Testis (tissue), 3 donors: Measurements from ENCODE around the gene MRPS5. TPM values are rescaled to one million over a fixed set of nuclear protein-coding genes. Genes with fewer than 3 reads are reported as not detected.

ENCODE experiments used
- DNase-seq: peaks from one replicate; pipeline ENCODE4 v3.0.0-alpha.2; 2019
- H3K27ac ChIP-seq, 2 donors: fragments of 200-600 bp; sonication (generic); one replicate each; pipeline ENCODE4 v1.5.1; 2019
- H3K27me3 ChIP-seq: fragments of 200-600 bp; sonication (generic); one replicate; pipeline ENCODE4 v1.5.1; 2019
- H3K36me3 ChIP-seq: fragments of 200-600 bp; sonication (generic); one replicate; pipeline ENCODE4 v1.5.1; 2017; ENCODE audit warnings: low read depth; ENCODE audit errors: missing control alignments
- H3K4me1 ChIP-seq: fragments of 200-600 bp; sonication (generic); one replicate; pipeline ENCODE4 v1.5.1; 2019
- H3K4me3 ChIP-seq, 2 donors: fragments of 200-600 bp; sonication (generic); one replicate each; pipeline ENCODE4 v1.5.1; 2017 to 2019
- H3K9me3 ChIP-seq: fragments of 200-600 bp; sonication (generic); one replicate; pipeline ENCODE4 v1.5.1; 2017
- CTCF ChIP-seq, 3 experiments: fragments of 450-650 bp in 2 of 3; fragments of 200-600 bp in 1 of 3; sonication (generic) in 1 of 3; IDR thresholded peaks; one replicate each; pipeline ENCODE4 v1.5.1; 2016 to 2019; ENCODE audit warnings: antibody characterized with exemption in 3 of 3, mild to moderate bottlenecking in 2 of 3, moderate library complexity in 1 of 3
- POLR2A ChIP-seq: fragments of 450-650 bp; IDR thresholded peaks from one replicate; pipeline ENCODE4 v1.6.1; 2017; ENCODE audit warnings: antibody characterized with exemption, mild to moderate bottlenecking, moderate library complexity
- WGBS, 2 donors: methylation state at CpG; one replicate each; pipeline ENCODE4 v1.1.5; 2018; 5-methylcytosine and 5-hydroxymethylcytosine counted together
- intact Hi-C: fragments of 100-400 bp; cut with DNase I; formaldehyde crosslinking; loops from one replicate; pipeline ENCODE4 v1.15.1; 2023; ENCODE audit warnings: low total_unique reads
- polyA plus RNA-seq: library from polyadenylated mRNA; stranded (reverse); fragments of 350-450 nt; fragmentation: Illumina TruSeq; extraction: RNeasy Lipid Tissue Mini Kit (QIAGEN cat#74804); gene quantifications from one replicate; pipeline ENCODE4 v1.2.3, GENCODE V29; 2014; ENCODE audit warnings: low read depth, low replicate concordance; ENCODE audit not compliant: insufficient read depth
- total RNA-seq, 2 donors: library from RNA; depleted of rRNA; stranded (reverse); fragments of >200 nt; gene quantifications; one replicate each; pipeline ENCODE4 v1.2.3, GENCODE V29; 2016

MRPS5 gene
- total and polyA plus RNA-seq, 3 donors from 2014 or later, result 44.4 to 63.1 (median 59.3) TPM

- DNase-seq, result no peak
- no peak overlapping the region for H3K27ac ChIP-seq
Measured at GRCh38 chr2:95037384-95037839, 84.2 kb downstream of the MRPS5 start.

GRCh38 chr2:95036596-95037383, 84.8 kb downstream of the MRPS5 start:
- WGBS, 2 donors, result 90 to 92% methylated on average over 3 of the region's 3 CpGs
- Histone ChIP-seq H3K4me3 (no peak overlapping the region), H3K27me3 (no peaks in the 10 kb centered on the region), H3K36me3 (no peaks in the 10 kb centered on the region), H3K4me1 (no peaks in the 10 kb centered on the region), H3K9me3 (no peaks in the 10 kb centered on the region), H3K27ac (no peak overlapping the region)
- no peak for TF ChIP-seq POLR2A
- TF ChIP-seq CTCF (IDR thresholded peaks at IDR 0.05), result no peak
- intact Hi-C loops, result no loop called here
- DNase-seq, result no peak

More at GRCh38 chr2:95037384-95037839, 84.2 kb downstream of the MRPS5 start:
- H3K9me3 ChIP-seq, result no peaks in the 10 kb centered on the region
- intact Hi-C loops, result no loop called here
- WGBS, 2 donors, result 85 to 87% methylated on average over 2 of the region's 2 CpGs
- TF ChIP-seq POLR2A (no peak), CTCF (IDR thresholded peaks at IDR 0.05) (no peak)
- no peaks in the 10 kb centered on the region for H3K36me3 ChIP-seq
- H3K4me3 ChIP-seq, result no peak overlapping the region
- H3K4me1 ChIP-seq, result no peaks in the 10 kb centered on the region
- no peaks in the 10 kb centered on the region for H3K27me3 ChIP-seq

Other genes starting within 250 kb of the MRPS5 start
- gene MAL, start 96.1 kb downstream of the MRPS5 start, total RNA-seq, result under 1 TPM; 0.62 to 0.79 TPM
- gene MAL, start 96.1 kb downstream of the MRPS5 start, polyA plus RNA-seq, result 1.3 TPM
- 10 to 100 TPM; 22.3 to 25.0 TPM for gene ZNF514, start 38.0 kb upstream of the MRPS5 start, total RNA-seq
- 21.9 TPM for gene ZNF514, start 38.0 kb upstream of the MRPS5 start, polyA plus RNA-seq
- 1 to 10 TPM; 5.8 to 7.9 TPM for gene ZNF2, start 44.0 kb upstream of the MRPS5 start, total RNA-seq
- 7.1 TPM for gene ZNF2, start 44.0 kb upstream of the MRPS5 start, polyA plus RNA-seq
- gene ZNF892, start 85.7 kb upstream of the MRPS5 start, total RNA-seq, result 10 to 100 TPM; 12.1 to 12.3 TPM
- 7.1 TPM for gene ZNF892, start 85.7 kb upstream of the MRPS5 start, polyA plus RNA-seq
- 1 to 10 TPM; 2.1 to 2.4 TPM for gene PROM2, start 152.6 kb upstream of the MRPS5 start, total RNA-seq
- gene PROM2, start 152.6 kb upstream of the MRPS5 start, polyA plus RNA-seq, result 1.3 TPM
- 10 to 100 TPM; 43.4 to 69.1 TPM for gene KCNIP3, start 175.5 kb upstream of the MRPS5 start, total RNA-seq
- 23.9 TPM for gene KCNIP3, start 175.5 kb upstream of the MRPS5 start, polyA plus RNA-seq